T-cell (primary cell): Measurements from ENCODE around the gene TENM4. TPM values are rescaled to one million over a fixed set of nuclear protein-coding genes. Genes with fewer than 3 reads are reported as not detected.
A peak's percentile ranks its signal among the peaks of the same experiment; 100 is the strongest.

Experiments
- ATAC-seq, 4 experiments: fragments of 200-7000 bp in 3 of 4; fragments of 150-1000 bp in 1 of 4; cut with Tn5 transposase; replicated peaks in 1 of 4; 1 replicate in 3 of 4; 2 replicates in 1 of 4; pipeline ENCODE4 v1.10.0; 2021; ENCODE audit warnings: moderate library complexity in 3 of 4, mild to moderate bottlenecking in 2 of 4, moderate number of reproducible peaks in 1 of 4
- CTCF ChIA-PET, 2 donors: fragments of 300-600 bp; sonication (Branson Sonifier 250); formaldehyde crosslinking; loops; one replicate each; lab custom pipeline; 2022; ENCODE audit warnings: antibody characterized with exemption in 2 of 2; lab: Charles Lee
- POLR2A ChIA-PET, 2 donors: fragments of 300-600 bp; sonication (Branson Sonifier 250); formaldehyde crosslinking; loops; one replicate each; lab custom pipeline; 2022; ENCODE audit warnings: antibody characterized with exemption in 2 of 2; lab: Charles Lee
- DNase-seq, 35 experiments: peaks; one replicate each; pipeline versions ENCODE4 v3.0.0 to v3.0.0-alpha.2; 2013 to 2023
- H3K27ac ChIP-seq: one replicate; pipeline ENCODE4 v1.5.1; 2013; ENCODE audit warnings: low read length
- H3K27me3 ChIP-seq, 2 experiments: replicated peaks in 1 of 2; 1 replicate in 1 of 2; 2 replicates in 1 of 2; pipeline versions ENCODE4 v1.6.1 to v1.7.0; 2013; ENCODE audit warnings: low read length in 1 of 2, mixed read lengths in 1 of 2; ENCODE audit not compliant: control insufficient read depth in 2 of 2, insufficient read depth in 2 of 2; ENCODE audit errors: extremely low read depth in 1 of 2
- H3K36me3 ChIP-seq, 2 donors: 1 replicate in 1 of 2; 2 replicates in 1 of 2; pipeline versions ENCODE4 v1.6.1 to v1.7.0; 2013; ENCODE audit warnings: low read length in 1 of 2; ENCODE audit not compliant: control insufficient read depth in 2 of 2, insufficient read depth in 1 of 2; ENCODE audit errors: extremely low read depth in 1 of 2
- H3K4me1 ChIP-seq, 2 experiments: 1 replicate in 1 of 2; 2 replicates in 1 of 2; pipeline versions ENCODE4 v1.6.1 to v1.7.0; 2013; ENCODE audit warnings: low read length in 2 of 2, mixed read lengths in 1 of 2; ENCODE audit not compliant: insufficient read depth in 2 of 2, control insufficient read depth in 1 of 2; ENCODE audit errors: extremely low read depth in 1 of 2
- H3K4me3 ChIP-seq, 2 donors: 1 replicate in 1 of 2; 2 replicates in 1 of 2; pipeline versions ENCODE4 v1.5.1 to v1.7.0; 2013; ENCODE audit warnings: mild to moderate bottlenecking in 2 of 2, low read length in 1 of 2, moderate library complexity in 1 of 2; ENCODE audit not compliant: control insufficient read depth in 1 of 2; ENCODE audit errors: extremely low read depth in 1 of 2
- H3K9me3 ChIP-seq: 2 replicates; pipeline ENCODE4 v1.7.0; 2013
- H3K27ac Mint-ChIP-seq, 2 donors: one replicate each; pipeline ENCODE4 v1.8.0; 2020 to 2021; ENCODE audit warnings: mild to moderate bottlenecking in 2 of 2, mixed read lengths in 2 of 2
- H3K27me3 Mint-ChIP-seq, 2 donors: one replicate each; pipeline ENCODE4 v1.8.0; 2021 to 2022; ENCODE audit warnings: mixed read lengths in 2 of 2
- H3K36me3 Mint-ChIP-seq: one replicate; pipeline ENCODE4 v1.8.0; 2021; ENCODE audit warnings: mixed read lengths
- H3K4me1 Mint-ChIP-seq, 3 donors: one replicate each; pipeline ENCODE4 v1.8.0; 2020 to 2022; ENCODE audit warnings: mixed read lengths in 3 of 3, mild to moderate bottlenecking in 1 of 3
- H3K4me3 Mint-ChIP-seq, 3 donors: one replicate each; pipeline ENCODE4 v1.8.0; 2020 to 2022; ENCODE audit warnings: mild to moderate bottlenecking in 3 of 3, mixed read lengths in 3 of 3, moderate library complexity in 3 of 3
- H3K9me3 Mint-ChIP-seq, 3 donors: one replicate each; pipeline ENCODE4 v1.8.0; 2020 to 2022; ENCODE audit warnings: mixed read lengths in 3 of 3
- WGBS: methylation state at CpG from one replicate; pipeline ENCODE4 v1.1.5; 2013; ENCODE audit warnings: missing lambda C conversion rate; ENCODE audit not compliant: insufficient coverage; 5-methylcytosine and 5-hydroxymethylcytosine counted together
- total RNA-seq, 35 experiments: library from RNA in 6 of 35; stranded (reverse) in 6 of 35; fragments of 120-200 nt in 1 of 35; gene quantifications; one replicate each; pipeline versions ENCODE4 v1.2.1 to v1.2.4 and lab custom pipeline; 2013 to 2026

TENM4 gene
- total RNA-seq, 5 donors from 2014 or later (not counting 1 experiment from before 2014, with no cell fraction given), result 0.03 to 0.35 (median 0.03) TPM; not detected in 2

DNA sequence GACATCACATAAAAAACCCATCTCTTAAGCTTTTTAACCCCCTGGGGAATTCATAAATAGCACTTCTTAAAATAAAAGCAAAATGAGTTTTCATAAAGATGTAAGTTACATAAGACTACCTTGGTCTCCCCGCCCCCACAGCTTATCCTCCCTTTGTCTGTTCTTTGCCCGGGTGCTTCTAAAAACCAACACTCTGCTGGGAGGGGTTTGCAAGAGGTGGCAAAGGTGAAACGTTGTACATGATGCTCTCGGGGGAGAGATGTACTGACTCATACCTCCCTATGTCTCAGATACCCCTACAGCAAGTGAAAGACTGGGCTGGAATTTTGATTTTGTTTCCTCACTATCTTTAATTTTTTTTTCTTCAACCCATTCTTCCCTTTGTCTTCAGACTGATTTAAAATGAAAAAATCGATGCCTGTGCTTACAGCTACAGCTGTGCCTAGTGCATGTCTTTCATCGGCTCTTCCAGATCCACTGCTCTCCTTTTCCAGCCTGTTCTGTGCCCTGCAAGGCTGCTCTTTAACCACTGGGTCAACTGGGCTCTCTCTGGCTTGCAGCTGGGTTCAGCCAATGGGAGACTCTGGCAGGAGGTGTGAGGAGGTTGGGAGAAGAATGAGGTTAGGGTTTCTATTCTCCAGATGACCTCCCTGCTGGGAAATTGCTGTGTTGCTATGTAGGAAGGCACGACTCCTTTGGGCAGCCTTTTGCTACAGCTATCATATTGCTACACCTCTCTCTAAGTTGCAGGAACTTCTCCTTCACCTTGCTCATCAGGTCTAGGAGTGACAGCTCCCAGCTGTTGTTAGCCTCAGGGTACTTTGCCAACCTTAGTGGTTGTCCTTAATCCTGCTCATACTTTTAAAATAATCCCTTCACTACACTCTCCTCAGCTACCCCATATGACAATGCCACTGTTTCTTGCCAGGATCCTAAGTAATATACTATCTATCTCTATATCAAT, 266.5 kb downstream of the TENM4 start:
- Mint-ChIP-seq H3K27me3 (peaks cover 11 to 15% of the 10 kb centered on the region in 2 donors), H3K27ac (no peak overlapping the region), H3K9me3 (peaks cover 0 to 12% (median 0%) of the 10 kb centered on the region in 3 donors), H3K4me3 (no peak overlapping the region), H3K36me3 (no peaks in the 10 kb centered on the region), H3K4me1 (no peaks in the 10 kb centered on the region)
- H3K4me3 ChIP-seq, result no peak overlapping the region
- no peaks in the 10 kb centered on the region for H3K4me1 ChIP-seq
- 20% methylated on average over 1 of the region's 7 CpGs for WGBS
- ATAC-seq, result no peak
- no peaks in the 10 kb centered on the region for H3K36me3 ChIP-seq
- ChIA-PET CTCF (no interaction called here), POLR2A (no interaction called here)
- no peak overlapping the region for H3K27ac ChIP-seq
- H3K9me3 ChIP-seq, result no peaks in the 10 kb centered on the region
- peaks cover 0 to 5% of the 10 kb centered on the region in 2 experiments for H3K27me3 ChIP-seq
- no peak for DNase-seq

DNA sequence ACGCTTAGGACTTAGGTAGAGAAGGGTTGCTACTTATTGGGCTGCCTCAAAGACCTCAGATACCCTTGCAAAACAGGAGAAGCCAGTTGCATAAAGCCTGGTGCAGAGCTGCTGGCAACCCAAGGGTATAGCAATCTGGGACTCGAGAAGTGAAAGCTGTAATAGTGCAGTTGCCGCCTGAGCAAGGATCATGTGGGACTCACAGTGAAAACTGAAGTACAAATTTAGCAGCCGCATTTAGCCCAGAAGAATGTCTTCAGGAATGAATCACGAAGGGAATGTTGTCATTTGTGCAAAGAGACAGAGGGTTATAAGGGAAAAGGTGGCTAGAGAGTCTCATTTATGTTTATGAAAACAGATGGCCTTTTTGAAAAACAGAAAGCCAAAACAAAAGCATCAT, 267.2 kb downstream of the TENM4 start:
- Histone ChIP-seq H3K27me3 (peaks cover 0 to 5% of the 10 kb centered on the region in 2 experiments), H3K9me3 (no peaks in the 10 kb centered on the region), H3K4me3 (no peak overlapping the region), H3K4me1 (no peaks in the 10 kb centered on the region), H3K27ac (no peak overlapping the region), H3K36me3 (no peaks in the 10 kb centered on the region)
- Mint-ChIP-seq H3K9me3 (peaks cover 0 to 12% (median 0%) of the 10 kb centered on the region in 3 donors), H3K36me3 (no peaks in the 10 kb centered on the region), H3K27me3 (peaks cover 11 to 15% of the 10 kb centered on the region in 2 donors), H3K27ac (no peak overlapping the region), H3K4me1 (no peaks in the 10 kb centered on the region), H3K4me3 (no peak overlapping the region)
- CTCF ChIA-PET, result no interaction called here
- ATAC-seq (no peak), DNase-seq (no peak)
- WGBS, result 77% methylated on average over 3 of the region's 5 CpGs
- POLR2A ChIA-PET, result no interaction called here

DNA sequence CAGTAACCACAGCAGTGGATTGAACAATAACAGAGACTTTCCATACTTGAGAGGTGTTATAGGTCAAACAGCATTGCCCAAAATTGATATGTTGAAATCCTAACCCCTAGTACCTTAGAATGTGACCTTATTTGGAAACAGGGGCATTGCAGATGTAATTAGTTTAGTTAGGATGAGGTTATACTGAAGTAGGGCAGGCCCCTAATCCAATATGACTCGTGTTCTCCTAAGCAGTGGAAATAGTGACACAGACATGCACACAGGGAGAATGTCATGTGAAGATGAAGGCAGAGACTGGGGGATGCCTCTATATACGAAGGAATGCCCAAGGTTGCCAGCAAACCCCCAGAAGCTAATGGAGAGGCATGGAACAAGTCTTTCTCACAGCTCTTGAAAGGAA, 270.5 kb downstream of the TENM4 start:
- ATAC-seq, result no peak
- Mint-ChIP-seq H3K4me3 (no peak overlapping the region), H3K27me3 (peaks cover 0 to 12% of the 10 kb centered on the region in 2 donors), H3K27ac (no peak overlapping the region), H3K9me3 (no peaks in the 10 kb centered on the region), H3K4me1 (no peaks in the 10 kb centered on the region), H3K36me3 (no peaks in the 10 kb centered on the region)
- 66% methylated on average over 2 of the region's 2 CpGs for WGBS
- H3K4me1 ChIP-seq, result no peaks in the 10 kb centered on the region
- ChIA-PET POLR2A (no interaction called here), CTCF (no interaction called here)
- no peak overlapping the region for H3K4me3 ChIP-seq
- no peaks in the 10 kb centered on the region for H3K27me3 ChIP-seq
- no peak for DNase-seq
- H3K27ac ChIP-seq, result no peak overlapping the region
- H3K36me3 ChIP-seq, result no peaks in the 10 kb centered on the region
- no peaks in the 10 kb centered on the region for H3K9me3 ChIP-seq

DNA sequence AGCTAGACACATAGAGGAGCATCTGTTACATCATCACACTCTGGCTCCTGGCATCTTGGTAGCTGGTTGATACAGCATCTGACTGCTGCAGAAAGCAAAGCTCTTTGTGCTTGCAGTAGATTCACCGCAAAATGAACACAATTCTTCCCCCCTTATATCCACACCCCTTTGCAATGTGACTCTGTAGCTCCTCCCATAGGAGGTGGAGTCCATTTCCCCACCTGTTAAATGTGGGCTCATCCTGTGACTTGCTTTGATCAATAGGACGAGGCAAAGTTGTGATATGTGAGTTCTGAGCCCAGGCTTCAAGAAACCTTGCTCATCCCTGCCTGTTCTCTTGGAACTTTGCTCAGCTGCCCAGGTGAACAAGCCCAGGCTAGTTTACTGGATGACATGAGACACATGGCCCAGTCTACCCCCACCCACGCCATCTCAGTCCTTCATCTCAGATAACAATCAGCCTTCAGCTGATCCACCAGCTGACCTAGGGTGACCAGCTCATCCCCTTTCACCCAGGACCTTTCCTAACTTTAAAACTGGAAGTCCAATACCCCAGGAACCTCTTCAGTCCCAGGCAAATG, 272.2 kb downstream of the TENM4 start:
- DNase-seq, result no peak
- Histone ChIP-seq H3K4me1 (no peaks in the 10 kb centered on the region), H3K4me3 (no peak overlapping the region), H3K27me3 (no peaks in the 10 kb centered on the region), H3K9me3 (no peaks in the 10 kb centered on the region), H3K27ac (no peak overlapping the region), H3K36me3 (no peaks in the 10 kb centered on the region)
- H3K4me1 Mint-ChIP-seq, result no peaks in the 10 kb centered on the region
- no peak overlapping the region for H3K4me3 Mint-ChIP-seq
- peaks cover 0 to 12% of the 10 kb centered on the region in 2 donors for H3K27me3 Mint-ChIP-seq
- no peak overlapping the region for H3K27ac Mint-ChIP-seq
- 21% methylated on average over 1 of the region's 3 CpGs for WGBS
- peaks cover 0 to 2% (median 0%) of the 10 kb centered on the region in 3 donors for H3K9me3 Mint-ChIP-seq
- H3K36me3 Mint-ChIP-seq, result no peaks in the 10 kb centered on the region
- CTCF ChIA-PET, result no interaction called here
- ATAC-seq, result no peak
- POLR2A ChIA-PET, result no interaction called here

DNA sequence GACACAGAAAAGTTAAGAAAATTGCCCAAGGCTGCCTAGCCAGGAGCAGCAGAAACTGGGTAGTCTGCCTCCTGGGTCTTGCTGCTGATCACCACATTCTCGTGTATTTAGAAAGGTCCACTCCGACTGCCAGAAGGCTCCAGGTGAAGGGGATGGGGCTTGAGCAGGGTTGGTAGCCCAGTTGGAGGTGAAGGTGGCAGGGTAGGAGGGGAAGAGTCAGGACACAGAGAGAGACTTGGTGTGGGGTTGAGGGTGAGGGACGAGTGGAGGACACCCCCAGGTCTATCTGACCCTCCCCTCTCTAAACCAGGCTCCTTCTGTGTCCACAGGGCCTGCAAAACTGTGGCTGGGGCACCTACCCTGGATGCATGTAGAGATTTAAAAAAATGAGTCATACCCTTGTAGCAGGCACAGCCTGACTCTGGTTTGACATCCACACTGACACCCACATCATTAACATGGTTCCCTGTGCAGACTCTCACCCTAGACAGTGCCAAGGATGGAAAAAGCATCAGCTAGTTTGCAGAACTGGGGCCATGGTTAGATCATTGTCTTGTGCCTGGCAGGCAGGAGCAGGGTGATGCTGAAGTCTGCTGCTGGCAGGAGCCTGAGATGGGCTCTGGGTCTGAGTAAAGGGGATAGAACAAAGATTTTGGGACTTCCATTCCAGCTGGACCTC, 273.2 kb downstream of the TENM4 start:
- Mint-ChIP-seq H3K27me3 (peaks cover 0 to 12% of the 10 kb centered on the region in 2 donors), H3K4me3 (no peak overlapping the region), H3K4me1 (no peaks in the 10 kb centered on the region), H3K9me3 (peaks cover 0 to 2% (median 0%) of the 10 kb centered on the region in 3 donors), H3K27ac (no peak overlapping the region), H3K36me3 (no peaks in the 10 kb centered on the region)
- Histone ChIP-seq H3K4me3 (no peak overlapping the region), H3K9me3 (no peaks in the 10 kb centered on the region), H3K4me1 (no peaks in the 10 kb centered on the region), H3K27ac (no peak overlapping the region), H3K27me3 (no peaks in the 10 kb centered on the region), H3K36me3 (no peaks in the 10 kb centered on the region)
- ChIA-PET CTCF (no interaction called here), POLR2A (no interaction called here)
- peak in 1 of 4 experiments; percentile 9 for ATAC-seq
- no peak for DNase-seq
- WGBS, result no CpG with 5 or more reads among the region's 3 CpGs

DNA sequence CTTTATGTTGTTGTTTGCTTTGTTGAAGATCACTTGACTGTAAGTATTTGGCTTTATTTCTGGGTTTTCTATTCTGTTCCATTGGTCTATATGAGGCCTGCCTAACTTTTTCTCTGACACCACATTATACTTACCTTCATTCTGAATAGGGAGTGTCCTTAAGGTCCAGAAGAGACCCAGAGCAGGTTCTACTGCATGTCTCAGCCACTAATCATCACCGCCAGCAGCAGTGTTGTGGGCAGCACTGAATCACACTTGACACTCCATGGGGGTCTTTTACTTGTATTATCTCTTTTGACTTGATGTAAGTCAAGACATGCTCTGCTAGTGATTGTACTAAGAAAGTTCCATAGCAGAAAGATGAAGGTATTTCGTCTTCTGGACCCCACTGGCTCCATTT, 274.9 kb downstream of the TENM4 start:
- no peaks in the 10 kb centered on the region for H3K4me1 ChIP-seq
- Mint-ChIP-seq H3K36me3 (no peaks in the 10 kb centered on the region), H3K9me3 (peaks cover 0 to 2% (median 0%) of the 10 kb centered on the region in 3 donors), H3K4me3 (no peak overlapping the region), H3K27ac (no peak overlapping the region), H3K4me1 (no peaks in the 10 kb centered on the region), H3K27me3 (peaks cover 0 to 12% of the 10 kb centered on the region in 2 donors)
- H3K9me3 ChIP-seq, result no peaks in the 10 kb centered on the region
- ChIA-PET POLR2A (no interaction called here), CTCF (no interaction called here)
- WGBS, result 100% methylated on average over 1 of the region's 2 CpGs
- DNase-seq (no peak), ATAC-seq (no peak)
- H3K27me3 ChIP-seq, result no peaks in the 10 kb centered on the region
- H3K27ac ChIP-seq, result no peak overlapping the region
- no peaks in the 10 kb centered on the region for H3K36me3 ChIP-seq
- H3K4me3 ChIP-seq, result no peak overlapping the region
